GM19025 (cell line): Measurements from ENCODE around the gene PRSS16.

ENCODE experiments used
- ATAC-seq: cut with Tn5 transposase; IDR thresholded peaks from one replicate; pipeline ENCODE4 v1.9.1; 2021; ENCODE audit warnings: mild to moderate bottlenecking, low read depth, moderate library complexity; ENCODE audit not compliant: unreplicated experiment

Gene PRSS16

GRCh38 chr6:27281569-27281968 lies 34.1 kb downstream of the PRSS16 start:
- ATAC-seq = no peak

DNA sequence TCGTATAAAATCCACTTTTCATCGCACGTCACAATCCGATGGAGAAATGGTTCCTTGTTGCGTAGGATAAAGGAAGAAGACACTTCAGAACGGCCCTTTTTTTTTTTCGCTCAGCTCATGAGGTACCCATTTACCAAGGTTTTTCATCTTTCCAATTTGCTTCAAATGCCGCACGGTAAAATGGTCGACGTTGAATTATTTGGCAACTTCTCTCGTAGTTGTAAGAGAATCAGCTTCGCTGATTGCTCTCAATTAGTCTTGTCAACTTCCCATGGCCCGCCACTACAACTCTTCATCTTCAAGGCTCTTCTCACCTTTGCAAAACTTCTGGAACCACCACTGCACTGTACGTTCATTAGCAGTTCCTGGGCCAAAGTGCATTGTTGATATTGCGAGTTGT lies 35.8 kb downstream of the PRSS16 start:
- no peak for ATAC-seq

DNA sequence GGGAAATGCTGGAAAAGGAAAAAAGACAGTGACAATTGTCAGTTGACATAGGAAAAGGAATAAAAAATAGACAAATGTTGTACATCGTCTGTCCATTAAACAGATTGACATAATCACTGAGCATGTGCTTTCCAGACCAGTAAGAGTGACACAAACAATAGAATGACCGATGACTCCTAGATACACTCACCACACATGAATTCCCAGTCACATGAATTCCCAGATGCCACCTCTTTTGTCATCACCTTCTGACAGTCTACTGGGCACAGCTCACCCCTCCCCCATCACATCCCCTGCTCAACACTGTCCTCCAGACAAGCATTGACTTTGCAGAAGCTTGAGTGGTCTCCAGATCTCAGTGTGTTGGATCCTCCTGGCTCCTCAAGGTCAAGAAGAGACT lies 38.6 kb downstream of the PRSS16 start:
- no peak for ATAC-seq

DNA sequence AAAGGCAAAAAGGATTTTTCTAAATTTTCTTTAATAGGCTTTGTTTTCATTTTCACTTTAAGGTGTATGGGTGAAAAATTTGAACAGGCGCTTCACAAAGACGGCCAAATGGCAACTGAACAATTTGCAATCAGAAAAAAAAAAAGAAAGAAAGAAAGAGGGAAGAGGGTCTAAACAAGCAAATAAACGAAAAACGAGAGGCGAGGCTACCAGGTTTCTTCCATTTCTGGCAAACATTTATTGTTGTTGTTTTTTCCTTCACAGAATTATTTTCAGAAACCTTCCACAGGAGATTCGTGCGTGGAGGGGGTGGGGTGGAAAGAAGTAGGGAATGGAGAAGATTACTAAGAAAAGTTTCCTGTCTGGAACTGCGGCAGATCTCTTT lies 40.2 kb downstream of the PRSS16 start:
- no peak for ATAC-seq

- ATAC-seq = no peak
These were observed 40.9 kb downstream of the PRSS16 start for GRCh38 chr6:27288136-27289044.

DNA sequence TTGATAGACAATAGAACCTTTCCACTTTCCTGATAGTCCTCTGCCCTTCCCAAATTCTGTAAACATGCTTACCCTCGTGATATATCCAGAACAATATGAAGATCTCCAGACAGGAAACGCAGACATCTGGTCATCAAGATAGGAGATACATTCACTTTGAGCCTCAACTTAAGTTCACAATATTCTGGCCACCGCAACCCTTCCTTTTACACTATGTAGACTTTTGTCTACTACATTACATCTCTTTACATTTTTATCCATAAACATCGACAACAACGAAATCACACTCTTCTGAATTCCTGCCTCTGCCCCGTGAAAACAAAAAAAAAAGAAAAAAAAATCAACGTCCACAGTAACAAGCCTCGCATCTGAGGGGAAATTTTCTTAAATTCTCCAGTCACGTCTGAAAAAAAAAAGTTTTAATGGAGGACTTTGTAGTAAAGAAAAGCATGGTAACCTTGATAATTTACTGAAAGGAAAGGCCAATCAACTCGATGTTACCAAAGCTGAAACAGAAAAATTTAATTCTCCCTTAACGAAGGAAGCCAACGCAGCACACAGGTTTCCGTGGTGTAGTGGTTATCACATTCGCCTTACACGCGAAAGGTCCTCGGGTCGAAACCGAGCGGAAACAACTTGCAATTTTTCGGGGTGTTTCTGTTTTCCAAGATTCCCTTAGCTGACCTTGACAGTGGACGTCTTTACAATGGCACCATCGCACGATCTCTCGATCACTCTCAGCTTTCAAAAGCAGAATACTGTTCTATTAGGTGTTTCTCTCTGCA lies 42.8 kb downstream of the PRSS16 start:
- no peak for ATAC-seq

GRCh38 chr6:27290850-27291208 lies 43.3 kb downstream of the PRSS16 start:
- ATAC-seq = no peak

- ATAC-seq = no peak
These were observed 46.1 kb downstream of the PRSS16 start for GRCh38 chr6:27293436-27294098.

GRCh38 chr6:27294409-27294808 lies 46.9 kb downstream of the PRSS16 start:
- ATAC-seq = no peak

GRCh38 chr6:27295301-27296079 lies 48.0 kb downstream of the PRSS16 start:
- ATAC-seq = no peak

- ATAC-seq = no peak
These were observed 48.7 kb downstream of the PRSS16 start for GRCh38 chr6:27296106-27296783.

DNA sequence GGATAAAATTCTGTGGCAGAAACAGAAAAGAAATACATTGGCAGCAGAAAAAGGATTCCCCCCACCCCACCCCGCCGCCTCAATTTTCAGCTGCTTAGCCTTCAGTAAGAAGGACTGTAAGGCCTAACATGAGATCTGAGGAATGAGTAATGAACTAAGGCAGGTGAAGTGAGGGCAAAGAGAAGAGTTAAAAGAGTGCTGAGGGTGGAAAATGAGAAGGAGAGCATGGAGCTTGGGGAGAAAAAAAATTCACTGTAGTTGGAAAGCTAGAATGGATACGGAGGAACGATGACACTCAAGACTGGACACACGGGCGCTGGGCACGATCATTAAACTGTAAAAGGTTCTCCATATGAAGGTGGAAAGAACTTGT lies 50.0 kb downstream of the PRSS16 start:
- no peak for ATAC-seq

GRCh38 chr6:27297857-27298730 lies 50.6 kb downstream of the PRSS16 start:
- ATAC-seq = no peak

DNA sequence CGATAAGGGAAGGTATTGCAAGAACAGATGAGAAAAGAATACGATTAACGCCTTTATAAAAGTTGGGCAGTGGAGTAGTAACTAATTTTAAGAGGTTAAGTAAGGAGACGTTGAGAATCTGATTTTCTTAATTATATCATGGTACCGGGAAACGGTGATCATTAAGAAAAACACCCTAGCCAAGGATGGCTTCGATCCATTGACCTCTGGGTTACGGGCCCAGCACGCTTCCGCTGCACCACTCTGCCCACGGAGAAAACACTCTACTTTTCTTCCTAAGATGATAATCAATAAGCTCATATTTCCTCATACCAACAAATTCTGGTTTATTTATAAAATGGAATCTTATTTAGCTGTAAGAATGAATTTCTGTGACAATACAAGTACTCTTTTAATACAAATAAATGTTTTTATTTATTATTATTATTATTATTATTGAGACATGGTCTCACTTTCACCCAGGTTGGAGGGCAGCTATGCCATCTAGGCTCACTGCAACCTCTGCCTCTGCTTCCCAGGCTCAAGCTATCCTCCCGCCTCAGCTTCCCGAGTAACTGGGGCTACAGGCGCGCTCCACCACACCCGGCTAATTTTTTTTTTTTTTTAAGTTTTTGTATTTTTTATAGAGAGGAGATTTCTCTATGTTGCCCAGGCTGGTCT lies 56.2 kb downstream of the PRSS16 start:
- no peak for ATAC-seq
